Stomach (tissue), 4 donors: ENCODE measurements around the gene PAOX.

ENCODE experiments used
- EP300 ChIP-seq: sonication (generic); formaldehyde crosslinking; IDR thresholded peaks from one replicate; pipeline ENCODE4 v1.6.1; 2017; ENCODE audit warnings: antibody characterized with exemption
- POLR2A ChIP-seq, 4 donors: fragments of 450-650 bp; IDR thresholded peaks; one replicate each; pipeline ENCODE4 v1.6.1; 2016; ENCODE audit warnings: antibody characterized with exemption in 4 of 4, control low read depth in 2 of 4, mild to moderate bottlenecking in 1 of 4, moderate library complexity in 1 of 4
- POLR2AphosphoS5 ChIP-seq, 3 donors: sonication (generic); formaldehyde crosslinking; IDR thresholded peaks; one replicate each; pipeline ENCODE4 v1.6.1; 2016; ENCODE audit warnings: antibody characterized with exemption in 3 of 3
- TF ChIP-seq, protein P1 (sequence below), 7 experiments: fragments of 450-650 bp in 4 of 7; fragments of 200-600 bp in 3 of 7; sonication (generic) in 3 of 7; IDR thresholded peaks; one replicate each; pipeline ENCODE4 v1.5.1; 2016 to 2019; ENCODE audit warnings: antibody characterized with exemption in 7 of 7, control low read depth in 2 of 7, mild to moderate bottlenecking in 1 of 7

DNA sequence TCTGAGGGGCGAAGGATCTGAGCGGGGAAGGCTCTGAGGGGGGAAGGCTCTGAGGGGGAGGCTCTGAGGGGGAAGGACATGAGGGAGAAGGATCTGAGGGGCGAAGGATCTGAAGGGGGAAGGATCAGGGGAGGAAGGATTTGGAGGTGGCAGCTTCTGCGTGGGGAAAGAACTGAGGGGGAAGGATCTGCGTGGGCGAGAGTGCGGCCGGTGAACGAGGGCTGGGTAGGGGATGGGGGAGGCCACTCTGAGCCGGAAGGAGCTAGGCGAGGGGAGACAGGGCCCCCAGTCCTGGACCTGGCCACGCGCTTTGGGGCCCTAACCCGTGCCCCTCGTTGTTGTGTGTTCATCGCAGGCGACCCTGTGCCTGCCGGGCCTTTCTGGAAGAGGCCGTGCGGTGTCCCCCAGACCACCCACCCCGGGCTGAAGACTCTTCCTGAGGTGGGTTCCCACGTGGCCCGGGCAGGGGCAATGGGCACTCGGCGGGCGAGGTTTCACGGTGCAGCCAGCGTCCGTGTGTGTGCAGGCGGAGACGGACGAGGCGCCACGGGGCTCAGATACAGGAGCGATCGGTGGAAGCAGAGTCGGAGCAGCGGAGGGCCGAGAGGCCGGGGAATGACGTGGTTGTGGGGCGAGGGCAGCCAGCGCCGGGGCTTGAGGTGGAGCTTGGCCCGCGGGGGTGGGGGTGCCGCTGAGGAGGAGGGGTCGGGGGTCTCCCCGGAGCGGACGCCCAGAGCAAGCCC, 44.4 kb upstream of the PAOX start:
- TF ChIP-seq, protein P1, sequence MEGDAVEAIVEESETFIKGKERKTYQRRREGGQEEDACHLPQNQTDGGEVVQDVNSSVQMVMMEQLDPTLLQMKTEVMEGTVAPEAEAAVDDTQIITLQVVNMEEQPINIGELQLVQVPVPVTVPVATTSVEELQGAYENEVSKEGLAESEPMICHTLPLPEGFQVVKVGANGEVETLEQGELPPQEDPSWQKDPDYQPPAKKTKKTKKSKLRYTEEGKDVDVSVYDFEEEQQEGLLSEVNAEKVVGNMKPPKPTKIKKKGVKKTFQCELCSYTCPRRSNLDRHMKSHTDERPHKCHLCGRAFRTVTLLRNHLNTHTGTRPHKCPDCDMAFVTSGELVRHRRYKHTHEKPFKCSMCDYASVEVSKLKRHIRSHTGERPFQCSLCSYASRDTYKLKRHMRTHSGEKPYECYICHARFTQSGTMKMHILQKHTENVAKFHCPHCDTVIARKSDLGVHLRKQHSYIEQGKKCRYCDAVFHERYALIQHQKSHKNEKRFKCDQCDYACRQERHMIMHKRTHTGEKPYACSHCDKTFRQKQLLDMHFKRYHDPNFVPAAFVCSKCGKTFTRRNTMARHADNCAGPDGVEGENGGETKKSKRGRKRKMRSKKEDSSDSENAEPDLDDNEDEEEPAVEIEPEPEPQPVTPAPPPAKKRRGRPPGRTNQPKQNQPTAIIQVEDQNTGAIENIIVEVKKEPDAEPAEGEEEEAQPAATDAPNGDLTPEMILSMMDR (IDR thresholded peaks at IDR 0.05): no peak
- TF ChIP-seq POLR2A (IDR thresholded peaks at IDR 0.05) (no peak), EP300 (no peak), POLR2AphosphoS5 (IDR thresholded peaks at IDR 0.05) (no peak)
